HG03457 (cell line): ENCODE results near the gene C1QTNF1.
"Not testable (repeated sequence)": the region's sequence is repeated elsewhere in the genome, so short reads cannot be mapped to it uniquely, and the experiment has no call there.

ENCODE experiments used
- ATAC-seq: cut with Tn5 transposase; IDR thresholded peaks from one replicate; pipeline ENCODE4 v1.9.1; 2021; ENCODE audit warnings: moderate number of reproducible peaks; ENCODE audit not compliant: unreplicated experiment

The C1QTNF1 gene

DNA sequence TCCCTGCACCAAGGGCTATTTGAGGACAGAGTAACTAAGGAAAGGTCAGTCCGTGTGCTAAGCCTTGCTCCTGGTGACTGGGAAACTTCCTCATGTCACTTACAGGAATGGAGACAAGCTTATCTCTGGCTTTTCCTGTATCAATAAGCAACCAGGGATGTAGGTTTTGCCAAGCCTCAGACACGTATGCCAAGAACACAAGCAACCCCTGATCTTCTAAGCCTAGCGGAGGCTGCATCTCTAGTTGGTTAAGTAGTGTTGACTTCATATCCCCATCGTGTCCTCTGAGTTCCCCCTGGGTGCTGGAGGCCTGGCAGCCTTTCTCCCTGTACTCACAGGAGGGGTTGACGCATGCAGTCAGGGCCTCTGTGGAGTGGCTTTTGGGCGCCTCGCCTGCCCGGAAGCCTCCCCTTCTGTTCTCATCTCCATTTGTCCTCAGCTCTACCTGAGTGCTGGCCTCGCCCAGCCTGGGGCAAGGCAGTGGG lies 1.4 kb upstream of the C1QTNF1 start:
- no peak for ATAC-seq

DNA sequence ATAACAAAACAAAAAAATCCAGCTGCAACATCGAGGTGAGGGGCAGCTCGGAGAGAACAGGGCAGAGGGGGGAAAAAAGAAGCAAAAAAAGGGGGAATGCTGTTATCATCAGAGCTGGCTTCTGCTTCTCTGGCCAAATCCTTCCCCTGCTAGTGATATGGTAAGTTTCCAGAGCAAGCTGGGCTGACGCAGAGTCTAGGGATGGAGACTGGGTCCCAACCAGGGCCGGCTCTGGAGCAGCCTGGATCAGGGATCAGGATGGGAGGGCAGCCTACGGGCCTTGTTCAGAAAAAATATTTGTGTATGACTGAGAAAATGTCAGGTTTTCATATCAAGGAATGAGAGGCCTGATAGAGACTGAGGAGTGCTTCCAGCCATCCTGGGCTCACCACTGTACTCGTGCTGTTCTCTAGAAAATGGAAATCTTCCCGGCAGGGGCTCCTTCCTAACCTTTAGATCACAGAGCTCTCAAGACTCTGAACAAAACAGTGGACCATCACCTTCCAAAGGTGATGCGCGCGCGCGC lies 726 bp upstream of the C1QTNF1 start:
- no peak for ATAC-seq

DNA sequence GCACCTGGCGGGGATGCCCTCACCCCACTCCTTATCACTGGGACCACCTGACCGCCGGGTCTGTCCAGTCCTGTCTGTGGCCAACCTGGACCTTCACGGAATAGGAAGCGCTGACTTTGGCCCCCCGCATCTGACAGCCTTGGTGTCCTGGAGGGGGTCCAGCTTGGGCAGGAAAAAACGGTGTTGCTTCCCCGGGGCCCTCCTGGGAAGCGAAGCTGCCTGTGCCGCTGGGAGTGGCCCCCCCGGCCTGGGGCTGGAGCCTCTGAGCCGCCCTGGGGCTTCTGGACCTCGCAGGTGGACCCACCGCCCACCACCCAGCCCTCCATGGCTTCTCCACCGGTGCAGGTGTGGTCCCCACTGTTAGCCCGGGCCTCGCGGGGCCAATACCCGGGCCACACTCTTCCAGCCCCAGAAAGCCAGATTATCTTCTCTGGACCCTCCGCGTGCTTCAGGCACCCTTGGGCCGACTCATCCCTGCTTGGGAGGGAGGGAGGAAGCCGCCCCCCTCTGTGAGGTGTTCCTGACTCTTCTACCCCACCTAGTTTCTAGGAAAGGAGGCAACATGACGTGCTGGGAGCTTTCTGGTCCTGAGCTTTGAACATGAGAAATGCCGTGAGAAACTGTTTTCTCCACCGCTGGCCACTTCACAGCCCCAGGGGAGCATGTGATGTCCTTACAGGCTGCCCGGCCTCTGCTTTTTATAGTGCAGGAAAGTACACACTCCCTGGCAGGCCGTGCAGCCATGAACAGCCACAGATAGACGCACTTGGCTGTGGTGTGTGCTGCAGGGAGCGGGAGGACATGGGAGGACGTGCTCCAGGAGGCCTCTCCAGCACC lies 1.1 kb downstream of the C1QTNF1 start:
- no peak for ATAC-seq

DNA sequence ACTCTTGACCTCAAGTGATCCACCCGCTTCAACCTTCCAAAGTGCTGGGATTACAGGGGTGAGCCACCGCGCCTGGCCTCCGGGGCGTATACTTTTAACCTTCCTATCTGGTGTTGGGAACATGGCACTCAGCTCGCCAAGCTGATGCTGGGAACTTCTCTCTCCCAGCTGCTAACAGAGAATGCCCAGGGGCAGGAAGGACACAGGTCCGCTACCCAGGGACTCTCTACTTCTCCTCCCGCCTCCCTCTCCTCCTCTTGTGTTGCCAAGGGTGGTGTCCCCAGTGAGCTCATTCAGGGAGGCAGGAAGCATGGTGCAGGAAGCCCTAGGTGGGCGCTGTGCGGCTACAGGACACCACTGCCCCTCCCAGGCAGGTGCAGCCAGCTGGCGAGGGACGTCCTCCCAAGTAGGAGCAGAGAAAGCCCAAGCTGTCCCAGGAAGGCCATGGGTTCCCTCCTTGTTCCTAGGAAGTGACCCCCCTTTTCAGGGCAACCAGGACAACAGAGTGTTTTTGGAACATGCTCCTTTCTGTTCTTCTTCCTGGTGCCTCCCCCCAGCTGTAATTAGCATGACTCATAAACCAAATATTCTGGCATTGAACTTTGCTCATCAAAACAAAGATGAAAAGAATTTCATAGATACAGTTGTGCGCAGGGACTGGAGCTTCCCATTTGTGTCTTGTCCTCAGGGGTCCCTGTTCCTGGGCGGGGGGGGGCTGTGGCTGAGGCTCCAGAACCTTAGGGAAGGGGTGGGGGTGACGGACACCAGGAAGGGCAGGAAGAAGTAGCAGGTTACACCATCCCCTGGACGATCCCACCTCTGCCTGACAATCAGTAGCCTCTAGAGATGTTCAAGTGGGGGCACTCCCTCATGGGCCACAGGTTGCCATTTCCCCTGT lies 2.7 kb downstream of the C1QTNF1 start:
- no peak for ATAC-seq

DNA sequence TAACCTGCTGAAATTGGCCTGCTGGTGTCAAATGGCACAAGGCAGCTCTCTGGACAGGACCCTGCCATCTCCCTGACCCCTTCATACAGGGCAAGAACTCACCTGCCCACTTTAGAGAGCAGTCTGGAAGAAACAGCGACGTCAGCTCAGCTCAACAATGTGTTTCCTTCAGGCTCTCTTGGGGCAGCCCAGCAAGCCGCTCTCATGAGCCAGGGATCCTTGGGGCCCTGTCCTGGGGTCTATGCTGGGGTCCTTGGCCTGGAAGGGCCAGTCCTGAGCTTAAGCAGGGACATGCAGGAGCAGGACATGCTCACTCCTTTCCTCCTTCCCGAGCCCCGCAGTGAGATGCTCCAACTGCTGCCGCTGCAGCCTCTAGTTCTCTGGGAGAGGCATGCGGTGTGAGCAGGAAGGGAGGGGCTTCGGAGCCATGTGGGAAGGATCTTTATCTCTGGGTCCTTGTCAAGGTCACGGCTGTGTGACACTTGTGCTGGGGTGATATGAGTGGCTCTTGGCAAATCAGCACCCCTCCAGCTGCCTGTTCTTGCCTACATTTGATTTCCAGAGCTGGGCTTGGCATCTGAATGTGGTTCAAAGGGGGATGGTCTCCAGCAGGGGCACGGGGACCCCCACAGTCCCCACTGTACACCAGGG lies 3.4 kb downstream of the C1QTNF1 start:
- no peak for ATAC-seq

DNA sequence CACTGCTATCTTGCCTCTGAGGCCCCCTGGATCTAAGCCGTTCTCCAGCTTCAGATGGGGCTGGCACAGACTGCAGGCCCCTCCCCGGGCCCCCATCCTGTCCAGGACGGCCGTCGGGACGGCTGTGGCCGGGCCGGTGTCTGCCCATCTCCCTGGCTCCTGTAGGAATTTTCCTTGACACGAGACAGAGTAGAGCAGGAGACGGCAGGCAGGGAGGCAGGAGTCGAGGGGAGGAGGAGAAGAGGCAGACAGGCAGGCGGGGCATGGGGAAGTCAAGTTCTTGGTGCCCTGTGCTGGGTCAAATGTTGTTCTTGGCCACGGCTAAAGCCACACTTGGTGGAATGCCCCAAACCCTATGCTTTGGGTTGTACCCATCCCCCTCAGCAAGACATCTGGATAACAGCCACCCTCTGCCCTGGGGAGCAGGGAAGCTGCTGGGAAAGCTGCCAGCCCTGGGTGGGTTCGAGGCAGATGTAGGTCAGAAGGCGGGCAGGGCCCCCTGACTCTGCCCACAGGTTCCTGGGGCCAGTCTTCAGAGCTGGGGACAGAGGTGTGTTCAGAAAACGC lies 4.0 kb downstream of the C1QTNF1 start:
- no peak for ATAC-seq

DNA sequence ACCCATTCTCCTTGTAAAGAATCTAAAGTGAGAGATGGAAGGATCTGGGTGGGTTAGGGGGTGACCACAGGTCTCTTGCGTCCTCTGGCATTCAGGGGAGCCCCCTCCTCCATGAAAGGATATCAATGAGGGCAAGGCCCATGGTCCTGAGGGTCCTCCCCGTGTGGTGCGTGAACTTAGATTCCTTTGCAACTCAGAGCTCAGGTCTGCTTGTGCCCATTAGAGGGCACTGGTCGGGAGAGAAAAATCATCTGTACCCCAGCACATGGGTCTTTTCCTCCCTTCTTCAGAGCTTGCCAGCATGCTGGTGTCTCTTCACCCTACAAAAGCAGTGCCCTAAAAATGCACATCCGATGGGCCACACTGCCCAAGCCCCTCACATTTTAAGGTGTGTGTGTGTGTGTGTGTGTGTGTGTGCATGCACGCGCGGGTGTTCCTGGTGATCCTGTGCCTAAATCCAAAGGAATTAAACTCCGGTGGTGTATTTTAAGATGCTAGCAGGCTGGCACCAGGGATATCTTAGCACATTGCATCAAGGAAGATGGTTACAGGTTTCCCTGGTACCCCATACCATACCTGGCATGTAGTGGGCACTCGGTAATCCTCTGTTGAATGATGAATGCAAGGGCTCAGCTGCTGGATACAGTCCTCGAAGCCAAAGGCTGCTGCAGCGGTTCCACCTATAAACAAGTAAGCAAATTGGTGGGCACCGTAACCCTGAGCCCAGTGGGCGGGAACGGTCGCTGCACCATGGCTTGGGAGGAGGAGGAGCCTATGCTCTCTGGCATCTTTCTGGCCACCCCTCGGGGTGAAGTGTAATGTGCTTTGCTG lies 4.7 kb downstream of the C1QTNF1 start:
- no peak for ATAC-seq

DNA sequence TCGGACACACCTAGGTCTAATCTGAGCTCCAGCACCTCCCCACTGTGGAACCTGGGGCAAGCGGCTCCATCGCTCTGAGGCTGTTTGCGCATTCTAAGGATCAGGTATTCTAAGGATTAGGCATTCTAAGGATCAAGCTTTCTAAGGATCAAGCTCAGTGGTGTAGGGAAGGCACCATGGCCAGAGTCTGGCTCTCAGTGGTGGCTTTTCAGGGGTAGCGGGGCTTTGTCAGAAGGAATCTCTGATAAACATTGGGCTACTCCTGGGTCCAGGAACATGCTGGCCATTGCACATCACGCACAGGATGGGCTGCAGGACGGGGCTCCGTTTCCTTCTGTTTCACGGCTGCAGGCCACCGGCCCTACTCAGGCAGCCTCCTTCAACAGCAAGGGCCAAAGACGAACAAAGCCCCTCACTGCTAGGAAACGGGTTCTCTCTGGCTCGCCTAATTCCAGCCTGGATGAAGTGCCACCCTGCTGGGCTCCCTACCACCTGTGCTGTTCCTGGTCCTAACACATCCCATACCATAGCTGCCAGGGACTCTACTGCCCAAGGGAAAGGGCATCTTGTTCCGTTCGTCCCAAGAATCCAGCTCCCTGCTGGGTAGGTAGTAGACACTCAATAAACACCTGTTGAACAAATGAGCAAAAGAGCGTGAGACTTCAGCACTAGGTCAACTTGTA lies 5.5 kb downstream of the C1QTNF1 start:
- no peak for ATAC-seq

DNA sequence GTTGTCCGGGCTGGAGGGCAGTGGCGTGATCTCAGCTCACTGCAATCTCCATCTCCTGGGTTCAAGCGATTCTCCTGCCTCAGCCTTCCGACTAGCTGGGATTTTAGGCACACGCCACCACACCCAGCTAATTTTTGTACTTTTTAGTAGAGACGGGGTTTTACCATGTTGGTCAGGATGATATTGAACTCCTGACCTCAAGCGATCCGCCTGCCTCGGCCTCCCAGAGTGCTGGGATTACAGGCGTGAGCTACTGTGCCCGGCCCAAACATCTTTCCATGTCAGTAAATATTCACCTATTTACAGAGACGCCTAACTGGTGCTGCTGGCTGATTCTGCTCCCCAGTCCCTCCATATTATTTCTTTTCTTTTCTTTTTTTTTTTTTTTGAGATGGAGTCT lies 6.7 kb downstream of the C1QTNF1 start:
- not testable (repeated sequence) for ATAC-seq

DNA sequence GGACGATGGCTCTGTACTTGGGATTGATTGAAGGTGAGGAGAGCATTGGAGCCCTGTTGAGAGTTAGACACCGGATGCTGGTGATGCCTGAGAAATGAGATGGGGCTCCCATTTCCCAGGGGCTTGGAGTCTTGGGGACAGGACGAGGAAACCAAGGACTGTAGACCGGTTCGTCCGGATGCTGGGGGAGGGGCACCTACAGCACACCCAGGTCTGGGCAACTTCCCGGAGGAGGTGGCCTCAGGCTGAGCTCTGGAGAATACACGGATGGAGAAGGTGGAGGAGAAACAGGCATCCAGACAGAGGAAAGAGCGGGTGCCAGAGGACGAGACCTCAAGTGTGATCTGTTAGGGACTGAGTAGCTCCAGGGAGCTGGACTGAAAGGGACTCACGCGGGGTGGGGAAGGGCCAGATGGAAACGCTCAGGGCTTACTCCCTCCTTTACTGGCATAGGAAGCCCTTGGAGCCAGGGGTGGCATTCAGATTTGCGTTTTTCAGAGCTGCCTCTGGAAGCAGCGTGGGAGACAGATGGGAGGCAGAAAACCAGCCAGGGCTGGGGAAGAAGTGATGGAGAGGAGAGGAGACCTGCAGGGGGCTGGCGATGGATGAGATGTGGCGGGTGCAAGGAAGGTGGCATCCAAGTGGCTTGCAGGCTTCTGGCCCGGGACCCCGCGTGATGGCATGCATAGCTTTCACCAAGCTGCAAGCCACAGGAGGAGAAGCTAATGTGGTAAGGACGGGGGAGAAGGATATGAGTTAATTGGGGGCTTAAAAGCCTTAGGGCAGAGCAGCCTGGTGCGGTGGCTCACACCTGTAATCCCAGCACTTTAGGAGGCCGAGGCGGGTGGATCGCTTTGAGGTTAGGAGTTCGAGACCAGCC lies 8.3 kb downstream of the C1QTNF1 start:
- ATAC-seq: no peak

DNA sequence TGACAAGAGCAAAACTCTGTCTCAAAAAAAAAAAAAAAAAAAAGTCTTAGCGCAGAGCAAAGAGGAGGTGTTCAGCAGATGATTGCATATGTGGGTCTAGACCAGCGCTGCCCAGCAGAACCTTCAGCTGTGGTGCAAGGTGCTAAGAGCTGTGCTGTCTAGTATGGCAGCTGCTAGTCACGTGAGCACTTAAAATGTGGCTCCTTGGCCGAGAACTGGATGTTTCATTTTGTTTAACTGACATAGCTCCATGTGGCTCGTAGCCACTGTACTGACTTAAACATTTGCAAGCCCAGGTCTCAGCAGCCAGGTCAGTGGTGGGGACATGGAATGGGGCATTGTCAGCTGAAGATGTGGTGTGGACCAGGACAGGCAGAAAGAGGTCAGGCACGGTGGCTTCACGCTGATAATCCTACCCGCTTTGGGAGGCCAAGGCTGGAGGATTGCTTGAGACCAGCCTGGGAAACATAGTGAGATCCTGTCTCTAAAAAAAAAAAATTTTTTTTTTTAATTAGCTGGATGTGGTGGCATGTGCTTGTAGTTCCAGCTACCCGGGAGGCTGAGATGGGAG lies 9.2 kb downstream of the C1QTNF1 start:
- ATAC-seq: no peak

DNA sequence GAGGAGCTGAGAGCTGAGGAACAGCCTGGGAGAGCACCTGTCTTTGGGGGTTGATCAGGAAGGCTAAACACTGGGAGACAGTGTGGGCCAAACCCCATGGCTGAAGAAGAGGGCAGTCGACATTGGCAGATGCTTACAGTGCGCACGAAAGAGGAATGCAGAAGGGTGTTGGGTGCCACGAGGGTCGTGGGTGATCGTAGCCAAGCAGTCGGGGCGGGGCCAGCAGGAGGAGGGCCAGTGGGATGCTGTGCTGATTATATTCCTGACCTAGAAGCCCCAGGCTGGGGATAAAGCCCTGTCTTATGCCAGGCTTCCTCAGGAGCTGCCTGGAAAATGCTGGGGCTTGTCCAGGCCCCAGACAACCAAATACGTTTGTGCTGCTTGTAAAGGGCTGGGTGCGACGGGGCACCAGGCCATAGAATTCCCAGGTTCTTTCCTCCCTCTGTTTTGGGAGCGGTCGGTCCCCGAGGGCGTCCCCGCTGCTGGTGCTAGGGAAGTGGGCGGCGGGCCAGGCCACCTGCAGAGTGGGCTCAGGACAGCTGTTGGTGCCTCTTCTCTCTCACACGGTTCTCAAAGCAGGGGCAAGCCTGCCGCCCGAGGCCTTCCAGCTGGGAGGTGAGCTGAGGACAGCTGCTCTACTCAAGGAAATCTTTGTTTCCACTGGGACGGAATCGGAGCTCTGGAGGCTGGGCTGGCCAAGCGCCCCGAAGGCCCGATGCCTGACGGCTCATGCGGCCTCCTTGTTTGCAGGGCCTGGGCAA lies 10.0 kb downstream of the C1QTNF1 start:
- no peak for ATAC-seq

DNA sequence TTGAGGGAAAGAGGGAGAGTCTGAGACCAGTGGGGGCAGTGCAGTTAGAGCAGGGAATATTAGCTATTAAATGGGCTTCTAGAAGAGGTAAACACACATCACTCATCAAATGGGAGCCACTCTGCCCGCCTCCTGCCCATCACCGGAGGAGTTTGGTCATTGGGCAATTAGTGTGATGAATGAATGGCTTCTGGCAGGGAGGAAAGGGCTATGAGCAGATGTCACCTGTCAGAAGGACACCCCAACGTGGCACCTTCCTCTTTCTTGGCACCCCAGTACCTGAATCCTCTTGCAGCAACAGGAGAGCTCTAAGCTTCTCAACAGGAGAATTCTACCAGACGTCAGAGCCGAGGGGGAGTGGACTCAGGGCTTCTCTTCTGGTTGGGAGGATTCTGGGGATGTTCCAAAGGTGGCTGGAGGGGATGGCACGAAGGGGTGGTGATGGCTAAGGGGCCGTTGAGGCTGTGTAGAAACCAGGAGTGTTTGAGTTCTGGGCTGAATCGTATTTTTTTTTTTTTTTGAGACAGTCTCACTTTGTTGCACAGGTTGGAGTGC lies 11.0 kb downstream of the C1QTNF1 start:
- no peak for ATAC-seq

DNA sequence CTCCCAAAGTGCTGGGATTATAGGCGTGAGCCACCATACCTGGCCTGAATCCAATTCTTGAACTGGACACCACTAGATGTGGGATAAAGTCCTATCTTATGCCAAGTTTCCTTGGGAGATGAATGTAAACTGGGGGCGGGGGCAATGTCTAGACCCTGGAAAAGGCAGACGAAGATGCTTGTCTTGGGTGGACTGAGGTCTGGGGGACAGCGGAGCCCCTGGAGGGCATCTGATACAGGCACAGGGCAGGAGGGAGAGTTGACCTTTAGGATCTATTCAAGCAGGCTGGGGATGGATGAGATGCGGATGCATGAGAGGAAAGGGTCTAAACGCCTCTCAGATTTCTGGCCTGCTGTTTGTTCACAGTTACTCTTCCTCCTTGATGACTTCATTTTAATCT lies 11.7 kb downstream of the C1QTNF1 start:
- no peak for ATAC-seq

DNA sequence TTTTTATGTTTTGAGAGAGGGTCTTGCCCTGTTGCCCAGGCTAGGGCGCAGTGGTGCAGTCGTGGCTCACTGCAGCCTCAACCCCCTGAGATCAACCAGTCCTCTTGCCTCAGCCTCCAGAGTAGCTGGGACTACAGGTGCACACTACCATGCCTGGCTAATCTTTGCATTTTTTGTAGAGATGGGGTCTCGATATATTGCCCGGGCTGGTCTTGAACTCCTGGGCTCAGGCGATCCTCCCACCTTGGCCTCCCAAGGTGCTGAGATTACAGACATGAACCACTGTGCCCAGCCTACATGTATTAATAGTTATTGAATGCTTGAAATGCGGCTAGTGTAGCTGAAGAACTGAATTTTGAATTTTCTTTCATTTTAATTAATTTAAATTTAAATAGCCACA lies 12.2 kb downstream of the C1QTNF1 start:
- no peak for ATAC-seq

DNA sequence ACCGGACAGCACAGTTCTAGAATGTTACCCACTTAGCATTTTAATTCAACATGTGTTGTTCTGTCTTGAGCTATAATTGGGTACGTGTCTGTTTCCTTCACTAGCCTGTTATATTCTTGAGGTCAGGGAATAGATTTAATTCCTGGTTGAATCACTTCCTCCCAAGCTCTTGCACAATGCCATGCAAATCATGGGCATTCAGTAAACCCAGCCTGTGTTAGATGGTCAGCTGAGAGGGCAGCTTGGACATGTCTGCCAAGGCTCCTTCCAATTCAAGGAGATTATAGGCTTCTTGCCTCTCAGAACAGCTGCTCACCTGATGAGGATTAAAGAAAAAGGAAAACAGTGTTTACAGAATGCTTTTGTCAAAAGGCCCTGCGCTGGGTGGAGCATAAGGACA lies 12.6 kb downstream of the C1QTNF1 start:
- no peak for ATAC-seq

DNA sequence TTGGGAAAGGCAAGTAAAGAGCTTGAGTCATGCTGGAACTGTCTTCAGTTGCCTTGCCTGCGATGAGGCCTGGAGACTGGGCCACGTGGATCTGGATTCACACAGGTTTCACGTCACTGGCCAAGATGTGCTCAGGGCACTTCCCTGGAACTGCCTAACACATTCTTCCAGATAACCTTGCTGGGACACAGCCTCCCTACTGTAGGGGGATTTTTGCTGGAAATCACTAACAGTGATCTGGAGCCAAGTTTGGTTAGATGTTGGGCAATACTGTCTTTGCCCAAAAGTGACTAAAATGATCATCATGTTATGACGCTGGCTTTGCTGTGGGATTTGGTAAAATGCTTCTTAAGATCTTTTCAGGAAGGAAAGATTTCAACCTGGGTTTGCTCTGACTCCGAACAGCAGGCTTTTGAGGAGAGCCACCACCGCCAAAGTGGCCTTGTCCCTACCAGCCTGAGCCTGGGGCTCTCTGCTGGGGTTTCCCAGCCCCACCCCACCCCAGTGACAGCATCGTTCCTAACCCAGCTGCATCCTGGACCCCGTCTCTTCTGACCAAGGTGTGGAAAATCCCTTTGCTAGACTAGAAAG lies 14.7 kb downstream of the C1QTNF1 start:
- ATAC-seq: no peak
